Stimulated activated CD8-positive, alpha-beta memory T cell treated with anti-CD3 and anti-CD28 coated beads, Interleukin-2, amount 100 ng/mL, for 1 hour (primary cell): Measurements from ENCODE around the gene PVALB.

Experiments used
- DNase-seq, 2 donors: peaks; one replicate each; pipeline ENCODE4 v3.0.0-alpha.2; 2020; ENCODE audit warnings: low read depth in 2 of 2

The PVALB gene

GRCh38 chr22:36846271-36846670 is 29.4 kb upstream of the PVALB start:
- no peak for DNase-seq

GRCh38 chr22:36840106-36840505 is 23.3 kb upstream of the PVALB start:
- DNase-seq, result no peak

GRCh38 chr22:36839356-36840073 is 22.7 kb upstream of the PVALB start:
- no peak for DNase-seq

DNA sequence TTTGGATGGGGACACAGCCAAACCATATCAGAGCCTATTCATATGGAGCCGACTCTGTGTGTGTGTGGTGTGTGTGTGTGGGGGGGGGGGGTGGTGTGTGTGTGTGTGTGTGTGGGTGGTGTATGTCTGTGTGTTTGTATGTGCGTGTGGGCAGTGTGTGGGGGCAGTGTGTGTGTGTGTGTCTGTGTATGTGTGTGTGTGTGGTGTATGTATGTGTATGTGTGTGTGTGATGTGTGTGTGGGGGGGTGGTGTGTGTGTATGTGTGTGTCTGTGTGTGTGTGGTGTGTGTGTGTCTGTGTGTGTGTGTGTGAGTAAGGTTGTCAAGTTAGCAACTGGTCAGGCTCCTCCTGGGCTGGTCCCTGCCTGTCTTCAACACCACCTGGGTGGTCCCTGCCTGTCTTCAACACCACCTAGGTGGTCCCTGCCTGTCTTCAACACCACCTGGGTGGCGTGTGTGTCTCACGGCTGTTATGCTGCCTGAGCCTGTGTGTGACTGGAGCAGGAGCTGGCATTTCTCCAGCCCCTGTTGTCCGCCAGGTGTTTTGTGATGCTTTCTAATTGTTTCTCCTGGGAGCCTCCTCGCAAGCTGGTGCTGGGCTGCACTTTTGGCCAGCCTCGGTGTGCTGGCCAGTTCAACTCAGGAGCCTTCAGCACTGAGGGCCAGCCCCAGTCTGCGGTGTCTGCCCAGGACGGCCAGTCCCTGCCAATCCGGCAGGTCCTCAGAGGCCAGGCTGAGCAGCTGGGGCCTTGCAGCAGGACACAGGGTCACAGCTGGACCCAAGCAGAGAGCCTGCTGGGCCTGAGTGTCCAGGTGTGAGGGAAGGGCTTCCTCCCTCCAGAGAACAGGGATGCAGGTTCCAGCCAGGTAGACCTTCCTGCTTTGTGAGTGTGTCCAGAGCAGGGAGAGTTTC is 21.5 kb upstream of the PVALB start:
- no peak for DNase-seq

DNA sequence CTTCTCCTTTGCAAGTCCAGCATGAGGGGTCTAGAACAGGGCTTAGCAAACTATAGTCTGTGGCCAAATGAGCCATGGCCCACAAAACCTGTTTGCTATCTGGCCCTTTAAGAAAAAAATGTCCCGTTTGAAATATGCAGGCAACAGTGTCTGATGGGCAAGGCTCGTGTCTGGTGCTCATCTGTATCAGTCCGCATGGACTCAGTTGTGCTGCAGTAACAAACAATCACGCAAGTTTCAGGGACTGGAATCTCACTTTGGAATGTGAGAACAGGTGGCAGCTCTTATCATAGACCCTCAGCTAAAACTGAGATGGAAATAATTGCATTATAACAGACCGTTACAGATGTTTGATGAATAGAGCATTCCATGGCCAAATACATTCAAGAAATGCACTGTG is 19.1 kb upstream of the PVALB start:
- DNase-seq, result no peak

- DNase-seq, result no peak
Observed at GRCh38 chr22:36833073-36833472, 16.2 kb upstream of the PVALB start.

DNA sequence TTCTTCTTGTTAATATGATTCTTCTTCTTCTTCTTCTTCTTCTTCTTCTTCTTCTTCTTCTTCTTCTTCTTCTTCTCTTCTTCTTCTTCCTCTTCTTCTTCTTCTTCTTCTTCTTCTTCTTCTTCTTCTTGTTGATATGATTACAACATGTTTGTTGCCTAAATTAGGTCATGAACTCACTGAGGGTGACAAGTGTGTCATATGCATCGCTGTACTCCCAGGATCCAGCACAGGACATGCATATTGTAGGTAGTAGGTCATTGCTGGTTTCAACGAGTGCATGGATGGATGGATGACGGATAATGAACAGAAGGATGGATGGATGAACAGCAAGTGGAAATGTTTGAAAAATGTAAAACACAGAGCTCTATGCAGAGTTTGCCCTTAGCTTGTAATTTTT is 14.9 kb upstream of the PVALB start:
- no peak for DNase-seq

DNA sequence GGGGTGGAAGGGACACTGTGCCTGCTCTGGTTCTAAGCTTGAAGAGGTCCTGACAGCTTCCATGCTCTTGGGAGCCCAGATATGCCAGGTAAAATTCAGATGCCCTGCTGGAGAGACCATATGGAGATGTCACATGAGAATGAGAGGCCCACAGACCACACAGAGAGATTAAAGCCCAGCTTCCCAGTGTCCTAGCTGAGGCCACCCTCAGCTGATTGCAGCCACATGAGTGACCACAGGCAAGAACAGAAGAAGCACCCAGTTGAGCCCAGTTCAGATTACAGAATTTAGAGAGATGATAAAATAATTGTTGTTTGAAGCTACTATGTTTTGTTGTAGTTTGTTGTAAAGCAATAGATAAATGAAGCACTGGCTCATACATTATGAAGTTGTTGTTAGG is 14.4 kb upstream of the PVALB start:
- DNase-seq, result no peak

- no peak for DNase-seq
Observed at GRCh38 chr22:36830601-36831000, 13.8 kb upstream of the PVALB start.

DNA sequence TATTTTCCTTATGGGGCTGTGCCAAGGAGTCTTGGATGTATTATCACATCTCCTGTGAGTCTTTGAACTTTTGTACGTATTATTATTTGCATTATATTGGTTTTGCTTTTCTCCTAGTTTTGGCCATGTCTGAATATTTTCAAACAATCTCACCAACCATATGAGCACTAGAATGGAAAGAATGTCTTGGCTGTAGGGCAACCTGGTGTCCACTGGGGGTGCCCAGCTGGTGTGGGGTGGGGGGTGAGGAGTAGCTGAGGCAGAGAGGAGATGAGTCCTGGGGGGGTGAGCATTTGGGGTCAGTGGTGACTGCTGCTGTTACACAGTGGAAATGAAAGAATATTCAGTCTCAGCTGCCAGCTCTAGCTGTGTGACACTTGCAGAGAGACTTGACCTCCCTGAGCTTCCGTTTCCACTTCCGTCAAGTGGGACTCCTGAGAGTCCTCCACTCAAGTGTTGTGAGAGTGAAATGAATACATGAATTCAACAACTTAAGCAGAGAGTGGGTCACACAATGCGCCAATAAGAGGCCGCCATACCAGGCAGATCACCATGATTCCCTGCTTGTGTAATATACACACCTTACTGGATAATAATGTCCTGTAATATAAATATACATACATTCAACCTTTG is 12.7 kb upstream of the PVALB start:
- DNase-seq, result no peak

GRCh38 chr22:36828815-36829214 is 12.0 kb upstream of the PVALB start:
- no peak for DNase-seq

GRCh38 chr22:36826262-36826661 is 9.4 kb upstream of the PVALB start:
- no peak for DNase-seq

- DNase-seq, result no peak
Observed at GRCh38 chr22:36824655-36825054, 7.8 kb upstream of the PVALB start.

DNA sequence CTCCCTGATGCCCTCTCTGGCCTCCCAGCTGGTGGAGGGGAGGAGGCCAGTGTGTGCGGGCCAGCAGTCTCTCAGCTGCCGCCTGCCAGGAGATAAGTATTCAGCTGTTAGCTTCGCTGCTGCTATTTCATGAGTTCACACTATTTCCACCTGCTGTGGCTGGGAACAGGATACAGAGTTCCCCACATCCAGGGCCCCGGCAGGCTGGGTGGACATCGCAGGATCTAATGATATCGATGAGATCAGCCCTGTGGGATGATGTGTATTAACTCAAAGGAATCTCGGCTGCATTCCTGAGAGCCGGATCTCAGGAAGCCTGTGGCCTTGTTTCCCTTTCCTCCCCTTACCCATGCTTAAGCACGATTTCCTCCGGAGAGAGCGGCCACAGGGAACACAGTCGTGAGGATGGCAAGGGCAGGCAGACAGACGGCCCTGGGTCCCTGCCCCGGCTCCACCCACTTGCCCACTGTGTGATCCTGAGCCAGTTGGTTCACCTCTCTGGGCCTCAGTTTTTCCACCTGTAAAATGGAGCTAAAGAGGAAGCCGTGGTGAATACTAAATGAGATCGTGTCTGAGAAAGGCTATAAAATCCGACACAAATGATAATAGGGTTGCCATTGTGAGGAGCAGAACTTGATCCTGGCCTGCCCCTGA is 6.5 kb upstream of the PVALB start:
- DNase-seq, result no peak

- no peak for DNase-seq
Observed at GRCh38 chr22:36822581-36822980, 5.7 kb upstream of the PVALB start.

DNA sequence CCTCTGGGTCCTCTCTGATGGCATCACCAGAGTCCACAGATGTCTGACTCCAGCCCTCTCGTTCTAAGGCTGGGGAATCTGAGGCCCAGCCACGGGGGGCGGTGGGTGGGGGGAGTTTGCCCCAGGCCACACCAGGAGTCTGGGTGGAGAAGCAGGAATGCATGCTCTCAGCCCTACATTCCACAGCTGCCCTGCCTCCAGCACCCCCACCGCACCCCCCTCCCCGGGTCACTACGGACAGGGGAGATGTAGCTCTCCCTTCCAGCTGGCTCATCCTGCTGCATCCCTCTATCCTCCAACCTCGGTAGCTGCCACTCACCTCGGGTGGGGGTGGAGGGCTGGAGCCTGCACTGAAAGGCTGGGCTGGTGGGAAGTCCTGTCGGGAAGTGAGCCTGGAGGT is 2.3 kb upstream of the PVALB start:
- DNase-seq, result no peak

- no peak for DNase-seq
Observed at GRCh38 chr22:36818010-36818642, 1.3 kb upstream of the PVALB start.

- no peak for DNase-seq
Observed at GRCh38 chr22:36817525-36817848, 652 bp upstream of the PVALB start.

- DNase-seq, result no peak
Observed at GRCh38 chr22:36816339-36816635, 548 bp downstream of the PVALB start.

DNA sequence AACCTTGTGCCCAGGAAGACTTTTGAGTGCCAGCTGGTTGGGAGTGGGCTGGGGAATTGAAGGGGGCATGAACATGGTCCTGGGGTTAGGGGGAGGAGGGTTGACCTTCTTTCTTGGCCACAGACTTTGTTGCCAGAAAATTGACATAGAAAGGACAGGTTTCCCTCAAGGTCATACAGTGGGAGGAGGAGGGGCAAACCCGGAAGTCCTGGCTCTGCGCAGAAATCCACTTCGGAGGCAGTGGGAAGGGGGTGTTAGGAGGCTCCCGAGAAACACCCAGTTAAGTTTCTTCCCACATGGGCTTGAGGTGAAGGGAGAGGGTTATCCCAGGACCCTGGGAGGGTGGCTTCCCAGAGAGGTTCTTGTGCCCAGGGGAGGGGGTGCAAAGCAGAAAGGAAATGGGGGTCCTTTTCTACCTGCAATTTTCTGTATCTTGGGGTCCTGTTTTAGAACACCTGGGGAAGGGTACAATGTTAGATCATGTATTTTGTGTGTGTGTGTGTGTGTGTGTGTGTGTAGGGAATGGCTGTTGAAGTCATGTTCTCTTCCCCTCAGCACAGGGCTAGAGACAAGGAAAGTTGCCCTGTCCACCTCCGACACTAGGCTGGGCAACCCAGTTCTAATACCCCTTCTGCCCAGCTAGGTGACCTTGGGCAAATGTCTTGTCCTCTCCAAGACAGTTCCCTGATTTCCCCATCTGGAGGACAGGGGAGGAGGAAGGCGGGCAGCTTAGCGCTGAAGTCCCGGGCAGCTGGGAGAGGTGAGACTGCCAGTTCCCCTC is 1.1 kb downstream of the PVALB start:
- no peak for DNase-seq

GRCh38 chr22:36814801-36815200 is 2.0 kb downstream of the PVALB start:
- no peak for DNase-seq
